ENCODE data around the gene ADNP.

- no peak for TF ChIP-seq CTCF (IDR thresholded peaks at IDR 0.05 in 2 of 3, conservative IDR thresholded peaks at IDR 0.05 in 1 of 3; ENCODE audit: control insufficient read depth in 2 of 3, extremely low read depth in 1 of 3, insufficient read depth in 1 of 3, low read depth in 3 of 3, low read length in 3 of 3)
- no peak for TF ChIP-seq RELA (IDR thresholded peaks at IDR 0.05; ENCODE audit: borderline replicate concordance, partially characterized antibody)
- no peak for TF ChIP-seq CEBPZ (IDR thresholded peaks at IDR 0.05; ENCODE audit: low read depth, low read length)
- no peak for TF ChIP-seq POLR2A (IDR thresholded peaks at IDR 0.05; ENCODE audit: low read depth, low read length)
- TF ChIP-seq FOS (IDR thresholded peaks at IDR 0.05; ENCODE audit: borderline replicate concordance, extremely low read depth, insufficient read length) = no peak
- no peak for TF ChIP-seq ZSCAN29 (IDR thresholded peaks at IDR 0.05)
Observed at GRCh38 chr20:50855498-50856474, 75.5 kb downstream of the ADNP start.

Data from GM12878 (cell line).